ENCODE measurements around the gene CHRNG. TPM values are rescaled to one million over a fixed set of nuclear protein-coding genes. Genes with fewer than 3 reads are reported as not detected.

Gene CHRNG
- total RNA-seq, 1 experiment from 2014 or later, result not detected

- intact Hi-C loops (cut with micrococcal nuclease; ENCODE audit: unreplicated experiment), result no loop called here
- no peak for TF ChIP-seq CTCF (IDR thresholded peaks at IDR 0.05; ENCODE audit: insufficient read depth in 1 of 2, low read depth in 1 of 2, low read length in 1 of 2, severe bottlenecking in 1 of 2, unreplicated experiment in 1 of 2)
- POLR2A ChIA-PET, result no interaction called here
- peaks cover 38% of the 10 kb centered on the region for H3K36me3 Mint-ChIP-seq (ENCODE audit: insufficient read depth, unreplicated experiment)
- H3K27me3 ChIP-seq (replicated peaks; ENCODE audit: control insufficient read depth, insufficient read depth, low read length), result no peaks in the 10 kb centered on the region
- no peaks in the 10 kb centered on the region for H3K36me3 ChIP-seq (ENCODE audit: control insufficient read depth, insufficient read depth, low read length)
- H3K4me3 ChIP-seq (ENCODE audit: low read depth, low read length), result no peak overlapping the region
- no peak overlapping the region for H3K27ac Mint-ChIP-seq (ENCODE audit: unreplicated experiment)
- no peak for DNase-seq
- H3K27me3 Mint-ChIP-seq (ENCODE audit: insufficient read depth, unreplicated experiment), result no peaks in the 10 kb centered on the region
- no TSS peak for BruUV-seq (replicated peaks)
- CTCF ChIA-PET, result no interaction called here
- no peaks in the 10 kb centered on the region for H3K9me3 ChIP-seq
- H3K4me1 ChIP-seq, result no peaks in the 10 kb centered on the region
- H3K9me3 Mint-ChIP-seq (ENCODE audit: unreplicated experiment), result no peaks in the 10 kb centered on the region
- H3K4me3 Mint-ChIP-seq (ENCODE audit: unreplicated experiment), result no peak overlapping the region
- H3K4me1 Mint-ChIP-seq (ENCODE audit: low read depth, unreplicated experiment), result no peaks in the 10 kb centered on the region
Measured at GRCh38 chr2:232556426-232556825, 16.9 kb downstream of the CHRNG start.

- H3K4me3 Mint-ChIP-seq (ENCODE audit: unreplicated experiment), result no peak overlapping the region
- H3K36me3 Mint-ChIP-seq (ENCODE audit: insufficient read depth, unreplicated experiment), result peaks cover 40% of the 10 kb centered on the region
- H3K27ac Mint-ChIP-seq (ENCODE audit: unreplicated experiment), result no peak overlapping the region
- Histone ChIP-seq H3K27me3 (replicated peaks; ENCODE audit: control insufficient read depth, insufficient read depth, low read length) (no peaks in the 10 kb centered on the region), H3K36me3 (ENCODE audit: control insufficient read depth, insufficient read depth, low read length) (no peaks in the 10 kb centered on the region), H3K9me3 (no peaks in the 10 kb centered on the region), H3K4me1 (no peaks in the 10 kb centered on the region), H3K4me3 (ENCODE audit: low read depth, low read length) (no peak overlapping the region)
- H3K4me1 Mint-ChIP-seq (ENCODE audit: low read depth, unreplicated experiment), result no peaks in the 10 kb centered on the region
- TF ChIP-seq CTCF (IDR thresholded peaks at IDR 0.05; ENCODE audit: insufficient read depth in 1 of 2, low read depth in 1 of 2, low read length in 1 of 2, severe bottlenecking in 1 of 2, unreplicated experiment in 1 of 2), result no peak
- no TSS peak for BruUV-seq (replicated peaks)
- ChIA-PET CTCF (no interaction called here), POLR2A (no interaction called here)
- H3K27me3 Mint-ChIP-seq (ENCODE audit: insufficient read depth, unreplicated experiment), result no peaks in the 10 kb centered on the region
- intact Hi-C loops (cut with micrococcal nuclease; ENCODE audit: unreplicated experiment), result no loop called here
- H3K9me3 Mint-ChIP-seq (ENCODE audit: unreplicated experiment), result no peaks in the 10 kb centered on the region
- no peak for DNase-seq
Measured at GRCh38 chr2:232562515-232563151, 23.1 kb downstream of the CHRNG start.

- no peak for DNase-seq
- Histone ChIP-seq H3K4me3 (ENCODE audit: low read depth, low read length) (no peak overlapping the region), H3K27me3 (replicated peaks; ENCODE audit: control insufficient read depth, insufficient read depth, low read length) (no peaks in the 10 kb centered on the region), H3K9me3 (no peaks in the 10 kb centered on the region), H3K4me1 (no peaks in the 10 kb centered on the region), H3K36me3 (ENCODE audit: control insufficient read depth, insufficient read depth, low read length) (no peaks in the 10 kb centered on the region; the same call in 1 of the 2 replicates)
- ChIA-PET POLR2A (no interaction called here), CTCF (no interaction called here)
- intact Hi-C loops (cut with micrococcal nuclease; ENCODE audit: unreplicated experiment), result no loop called here
- no peak for TF ChIP-seq CTCF (IDR thresholded peaks at IDR 0.05; ENCODE audit: insufficient read depth in 1 of 2, low read depth in 1 of 2, low read length in 1 of 2, severe bottlenecking in 1 of 2, unreplicated experiment in 1 of 2)
- BruUV-seq (replicated peaks), result no TSS peak
- no peaks in the 10 kb centered on the region for H3K27me3 Mint-ChIP-seq (ENCODE audit: insufficient read depth, unreplicated experiment)
- no peak overlapping the region for H3K4me3 Mint-ChIP-seq (ENCODE audit: unreplicated experiment)
- no peak overlapping the region for H3K27ac Mint-ChIP-seq (ENCODE audit: unreplicated experiment)
- no peaks in the 10 kb centered on the region for H3K4me1 Mint-ChIP-seq (ENCODE audit: low read depth, unreplicated experiment)
- H3K9me3 Mint-ChIP-seq (ENCODE audit: unreplicated experiment), result no peaks in the 10 kb centered on the region
- H3K36me3 Mint-ChIP-seq (ENCODE audit: insufficient read depth, unreplicated experiment), result peaks cover 39% of the 10 kb centered on the region
Measured at GRCh38 chr2:232563580-232563979, 24.1 kb downstream of the CHRNG start.
